LNCAP (cell line): ENCODE results near the gene FAM187B.

Experiments used
- TF ChIP-seq, protein P1 (sequence below): fragments of 450-650 bp; IDR thresholded peaks from 2 replicates; pipeline ENCODE4 v1.5.1; 2017; ENCODE audit warnings: mild to moderate bottlenecking

Gene FAM187B

GRCh38 chr19:35249146-35249847 lies 20.8 kb upstream of the FAM187B start:
- TF ChIP-seq, protein P1, sequence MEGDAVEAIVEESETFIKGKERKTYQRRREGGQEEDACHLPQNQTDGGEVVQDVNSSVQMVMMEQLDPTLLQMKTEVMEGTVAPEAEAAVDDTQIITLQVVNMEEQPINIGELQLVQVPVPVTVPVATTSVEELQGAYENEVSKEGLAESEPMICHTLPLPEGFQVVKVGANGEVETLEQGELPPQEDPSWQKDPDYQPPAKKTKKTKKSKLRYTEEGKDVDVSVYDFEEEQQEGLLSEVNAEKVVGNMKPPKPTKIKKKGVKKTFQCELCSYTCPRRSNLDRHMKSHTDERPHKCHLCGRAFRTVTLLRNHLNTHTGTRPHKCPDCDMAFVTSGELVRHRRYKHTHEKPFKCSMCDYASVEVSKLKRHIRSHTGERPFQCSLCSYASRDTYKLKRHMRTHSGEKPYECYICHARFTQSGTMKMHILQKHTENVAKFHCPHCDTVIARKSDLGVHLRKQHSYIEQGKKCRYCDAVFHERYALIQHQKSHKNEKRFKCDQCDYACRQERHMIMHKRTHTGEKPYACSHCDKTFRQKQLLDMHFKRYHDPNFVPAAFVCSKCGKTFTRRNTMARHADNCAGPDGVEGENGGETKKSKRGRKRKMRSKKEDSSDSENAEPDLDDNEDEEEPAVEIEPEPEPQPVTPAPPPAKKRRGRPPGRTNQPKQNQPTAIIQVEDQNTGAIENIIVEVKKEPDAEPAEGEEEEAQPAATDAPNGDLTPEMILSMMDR, result no peak

GRCh38 chr19:35248310-35249145 lies 20.0 kb upstream of the FAM187B start, which contains the start of gene LSR:
Gene LSR (plus strand): TSS chr19:35249002. CDS start chr19:35249023, 21 bp downstream.
- TF ChIP-seq, protein P1, result no peak

- TF ChIP-seq, protein P1, result peak; percentile 51
These were observed 19.2 kb upstream of the FAM187B start for GRCh38 chr19:35247526-35248309.

- TF ChIP-seq, protein P1, result no peak
These were observed 18.0 kb upstream of the FAM187B start for GRCh38 chr19:35246466-35247092.

GRCh38 chr19:35241417-35241816 lies 12.9 kb upstream of the FAM187B start:
- TF ChIP-seq, protein P1, result no peak

DNA sequence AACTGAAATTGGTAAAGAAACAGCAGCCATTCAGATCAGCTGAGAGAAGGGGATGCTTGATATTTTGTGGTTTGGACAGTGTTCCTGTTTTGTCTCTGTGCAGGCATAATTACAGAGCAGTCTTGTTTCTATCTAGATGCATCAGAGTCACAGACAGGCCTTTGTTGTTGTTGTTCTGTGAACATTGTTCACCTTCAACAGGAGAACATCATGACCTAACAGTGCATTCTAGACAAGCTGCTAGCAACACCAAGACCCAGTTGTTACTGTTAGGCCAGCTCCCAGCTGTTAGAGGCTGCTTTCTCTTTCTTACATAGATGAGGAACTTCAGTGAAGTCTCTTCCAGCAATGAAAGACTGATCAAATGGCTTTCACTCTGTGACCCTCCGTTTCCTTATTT lies 11.8 kb upstream of the FAM187B start:
- TF ChIP-seq, protein P1, result no peak
